GM18909 (cell line): ENCODE data around the gene SPRYD7.
"Not testable (repeated sequence)": the region's sequence is repeated elsewhere in the genome, so short reads cannot be mapped to it uniquely, and the experiment has no call there.

Source experiments
- ATAC-seq: cut with Tn5 transposase; IDR thresholded peaks from one replicate; pipeline ENCODE4 v1.9.1; 2021; ENCODE audit warnings: mild to moderate bottlenecking; ENCODE audit not compliant: unreplicated experiment, poor library complexity

The SPRYD7 gene

DNA sequence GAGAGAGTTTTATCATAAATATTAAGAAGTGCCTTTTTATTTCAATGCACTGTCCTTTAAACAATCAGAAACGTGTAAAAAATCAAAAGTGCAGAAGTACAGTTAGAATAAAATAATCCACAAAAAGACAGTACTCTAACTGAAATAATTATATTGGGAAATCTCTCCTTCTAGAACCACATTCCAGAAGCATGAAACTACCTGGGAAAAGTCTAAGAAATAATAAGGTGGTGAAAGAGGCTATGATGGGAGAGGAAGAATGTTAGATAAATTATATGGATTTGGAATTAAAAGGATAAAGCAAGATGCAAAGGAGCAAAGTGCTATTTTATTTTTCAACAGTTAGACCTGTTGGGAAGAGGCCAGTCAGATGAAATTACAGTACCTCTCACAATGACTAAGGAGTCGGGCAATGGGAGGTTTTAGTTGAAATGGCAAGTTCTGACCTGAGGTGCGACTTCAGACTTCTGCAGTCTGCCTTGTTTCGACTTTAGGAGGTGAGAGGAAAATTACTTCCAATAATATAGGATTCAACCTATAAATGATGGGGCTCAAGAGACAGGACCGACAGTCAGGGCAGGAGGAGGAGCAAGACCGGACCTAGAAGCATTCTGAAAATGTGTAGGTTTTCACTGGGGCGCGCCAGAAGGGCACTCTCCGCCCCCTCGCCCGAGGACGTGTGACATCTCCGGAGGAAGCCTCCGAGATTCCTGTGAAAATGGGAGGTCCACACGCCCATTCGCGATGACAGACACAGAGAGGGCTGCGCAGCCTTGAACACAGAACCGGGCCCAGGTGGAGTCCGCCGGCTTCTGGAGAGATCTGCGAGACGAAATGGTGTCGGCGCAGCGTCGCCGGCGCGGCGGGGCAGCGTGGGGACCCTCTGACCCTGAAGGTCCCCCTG, 717 bp downstream of the SPRYD7 start:
- peak; percentile 31 for ATAC-seq

DNA sequence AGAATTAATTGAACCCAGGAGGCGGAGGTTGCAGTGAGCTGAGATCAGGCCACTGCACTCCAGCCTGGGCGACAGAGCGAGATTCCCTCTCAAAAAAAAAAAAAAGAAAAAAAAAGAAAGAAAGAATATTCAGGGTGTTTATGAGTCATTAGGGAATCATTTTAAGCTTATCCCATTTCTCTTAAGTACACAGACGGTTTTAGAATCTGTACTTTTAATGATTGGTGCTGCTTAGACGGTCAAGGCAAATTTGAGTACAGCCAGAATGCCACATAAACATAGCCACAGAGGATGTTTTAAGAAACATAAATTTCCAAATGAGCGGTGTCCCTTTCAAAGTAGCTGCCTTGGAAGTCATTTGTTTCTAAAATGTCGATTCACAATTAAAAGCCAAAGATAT, 2.6 kb downstream of the SPRYD7 start:
- no peak for ATAC-seq

DNA sequence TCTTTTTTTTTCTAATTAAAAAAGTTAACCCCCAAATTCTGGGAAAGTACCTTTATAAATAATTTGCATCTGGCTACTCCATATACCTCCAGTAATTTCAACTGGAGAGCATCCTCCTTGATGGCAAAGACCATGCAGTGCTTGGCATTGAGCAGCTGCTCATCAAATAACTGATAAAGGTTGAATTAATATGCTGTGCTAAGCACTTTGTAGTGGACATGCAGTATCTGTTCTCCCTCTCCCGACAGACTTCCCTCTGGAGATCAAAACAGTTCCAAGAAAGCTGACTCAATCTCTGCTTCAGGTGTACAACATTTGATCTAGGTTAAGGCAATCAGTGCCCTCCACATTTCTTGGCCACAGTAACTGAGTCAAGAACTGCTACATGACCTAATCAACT, 3.3 kb downstream of the SPRYD7 start:
- ATAC-seq = no peak

- ATAC-seq = no peak
Observed at GRCh38 chr13:49932066-49932465, 4.1 kb downstream of the SPRYD7 start.

DNA sequence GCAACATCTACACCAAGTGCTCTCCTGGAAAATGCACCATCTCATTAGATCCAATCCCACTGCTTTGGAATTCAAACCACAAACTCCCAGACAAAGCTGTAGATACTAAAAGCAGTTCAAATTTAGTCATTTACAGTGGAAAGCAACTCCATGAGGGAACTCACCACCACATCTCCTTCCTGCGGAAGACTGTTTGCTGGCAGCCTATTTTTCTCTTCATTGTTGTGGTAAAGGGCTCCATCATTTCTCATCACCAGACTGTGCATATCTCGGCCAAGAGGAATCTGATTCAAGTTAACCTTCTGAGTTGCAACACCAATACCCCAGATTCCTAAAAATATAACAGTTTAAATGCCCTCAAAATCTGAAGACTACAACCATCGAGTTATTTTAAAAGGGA, 8.4 kb downstream of the SPRYD7 start:
- no peak for ATAC-seq

GRCh38 chr13:49925881-49926418, 10.2 kb downstream of the SPRYD7 start:
- ATAC-seq = no peak

DNA sequence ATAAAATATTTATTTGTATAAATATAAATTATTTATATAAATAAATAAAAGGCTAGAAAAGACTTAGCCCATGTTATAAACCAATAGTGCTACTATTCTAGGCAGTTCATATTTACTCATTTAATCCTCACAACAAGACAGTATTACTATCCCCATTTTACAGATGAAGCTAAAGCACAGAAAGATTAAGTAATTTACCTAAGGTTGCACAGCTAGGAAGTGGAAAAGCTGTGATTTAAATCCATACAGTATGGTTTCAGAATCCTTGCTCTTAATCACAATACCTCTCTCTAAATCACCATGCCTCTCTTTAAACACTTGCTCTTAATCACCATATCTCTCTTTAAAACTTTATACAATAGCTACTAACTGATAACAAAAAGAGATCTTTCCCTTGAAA, 13.8 kb downstream of the SPRYD7 start:
- no peak for ATAC-seq

- ATAC-seq = not testable (repeated sequence)
Observed at GRCh38 chr13:49920969-49921368, 15.2 kb downstream of the SPRYD7 start.

GRCh38 chr13:49918106-49918505, 18.0 kb downstream of the SPRYD7 start:
- not testable (repeated sequence) for ATAC-seq

- ATAC-seq = no peak
Observed at GRCh38 chr13:49914947-49915346, 21.2 kb downstream of the SPRYD7 start.

DNA sequence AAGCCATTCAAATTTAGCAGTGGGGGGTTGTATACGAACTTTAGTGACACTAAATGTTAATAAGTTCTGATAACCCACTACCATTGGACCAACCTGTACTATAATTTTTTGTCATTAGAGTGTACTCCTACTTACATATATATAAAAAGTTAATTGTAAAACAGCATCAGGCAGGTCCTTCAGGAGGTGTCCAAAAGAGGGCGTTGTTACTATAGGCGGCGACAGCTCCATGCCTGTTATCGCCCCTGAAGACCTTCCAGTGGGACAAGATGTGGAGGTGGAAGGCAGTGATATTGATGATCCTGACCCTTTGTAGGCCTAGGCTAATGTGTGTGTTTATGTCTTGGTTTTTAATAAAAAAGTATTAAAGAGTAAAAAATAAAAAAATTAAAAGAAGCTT, 27.5 kb downstream of the SPRYD7 start:
- no peak for ATAC-seq

DNA sequence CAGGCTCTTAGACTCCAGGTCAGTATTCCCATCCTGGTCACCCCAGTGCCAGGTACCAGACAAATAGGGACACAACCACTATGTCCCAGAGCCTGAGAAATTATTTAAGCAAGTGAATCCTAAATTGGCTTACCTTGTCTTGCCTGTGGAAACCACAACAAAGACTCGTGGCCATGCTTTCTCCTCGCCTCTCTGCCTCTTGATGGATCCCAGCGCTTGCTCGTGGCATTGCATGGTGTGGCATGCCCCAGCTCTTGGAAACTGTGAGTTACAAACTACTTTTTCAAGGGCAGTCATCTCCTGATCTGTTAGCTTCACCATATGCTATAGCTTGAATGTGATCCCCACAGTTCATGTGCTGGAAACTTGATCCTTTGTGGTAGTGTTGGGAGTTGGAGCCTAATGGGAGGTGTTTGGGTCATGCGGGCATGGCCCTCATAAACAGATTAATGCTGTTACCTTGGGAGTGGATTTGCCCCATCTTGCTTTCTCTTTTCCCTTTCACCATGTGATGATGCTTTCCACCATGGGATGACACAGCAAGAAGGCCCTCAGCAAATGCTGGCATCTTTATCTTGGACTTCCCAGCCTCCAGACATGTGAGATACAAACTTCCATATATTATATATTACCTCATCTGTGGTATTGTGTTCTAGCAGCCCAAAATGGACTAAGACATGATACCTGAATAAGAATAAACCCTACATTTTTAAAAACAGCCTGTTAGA, 31.2 kb downstream of the SPRYD7 start:
- ATAC-seq = no peak

DNA sequence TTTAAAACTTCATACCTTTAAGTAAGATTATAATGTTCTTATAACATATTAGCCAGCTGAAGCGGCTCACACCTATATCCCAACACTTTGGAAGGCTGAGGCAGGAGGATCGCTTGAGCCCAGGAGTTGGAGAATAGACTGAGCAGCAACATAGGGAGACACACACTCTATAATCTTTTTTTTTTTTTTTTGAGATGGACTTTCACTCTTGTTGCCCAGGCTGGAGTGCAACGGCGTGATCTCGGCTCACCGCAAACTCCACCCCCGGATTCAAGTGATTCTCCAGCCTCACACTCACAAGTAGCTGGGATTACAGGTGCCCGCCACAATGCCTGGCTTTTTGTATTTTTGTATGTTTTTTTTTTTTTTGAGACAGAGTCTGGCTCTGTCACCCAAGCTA, 37.3 kb downstream of the SPRYD7 start:
- no peak for ATAC-seq

- no peak for ATAC-seq
Observed at GRCh38 chr13:49897713-49898112, 38.4 kb downstream of the SPRYD7 start.

GRCh38 chr13:49895826-49896225, 40.3 kb downstream of the SPRYD7 start:
- ATAC-seq = no peak

DNA sequence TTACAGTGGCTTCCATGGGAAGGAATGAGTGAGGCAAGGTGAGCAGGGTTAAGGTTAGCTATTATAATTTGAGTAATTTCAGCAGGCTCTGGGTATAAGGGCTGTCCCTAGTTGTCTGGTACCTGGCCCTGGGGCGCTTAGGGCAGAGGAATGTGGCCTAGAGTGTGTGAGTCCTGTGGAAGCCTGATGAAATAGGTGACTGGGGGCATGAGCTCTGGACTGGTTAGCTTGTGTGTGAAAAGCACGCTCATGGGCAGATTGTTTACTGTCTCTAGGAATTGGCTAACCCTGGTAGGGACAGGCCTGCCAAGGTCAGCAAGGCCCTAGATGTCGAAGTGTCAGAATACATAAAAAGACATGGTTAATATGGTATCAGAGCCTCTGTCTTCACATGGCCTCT, 42.5 kb downstream of the SPRYD7 start:
- ATAC-seq = no peak

DNA sequence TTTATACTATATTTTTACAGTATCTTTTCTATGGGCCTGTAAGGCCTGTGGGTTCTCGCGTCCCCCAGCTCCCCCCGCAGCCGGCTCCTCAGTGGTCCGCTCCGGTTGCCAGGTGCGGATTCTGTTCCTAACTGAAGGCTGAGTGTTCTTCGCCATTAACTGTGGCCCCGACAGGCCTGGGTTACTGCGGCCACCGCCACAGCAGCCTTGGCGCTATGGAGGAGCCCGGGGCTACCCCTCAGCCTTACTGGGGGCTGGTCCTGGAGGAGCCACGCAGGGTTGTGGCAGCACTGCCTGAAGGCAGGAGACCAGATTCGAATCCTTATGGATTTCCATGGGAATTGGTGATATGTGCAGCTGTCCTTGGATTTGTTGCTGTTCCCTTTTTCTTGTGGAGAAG, 45.8 kb downstream of the SPRYD7 start:
- ATAC-seq = no peak

DNA sequence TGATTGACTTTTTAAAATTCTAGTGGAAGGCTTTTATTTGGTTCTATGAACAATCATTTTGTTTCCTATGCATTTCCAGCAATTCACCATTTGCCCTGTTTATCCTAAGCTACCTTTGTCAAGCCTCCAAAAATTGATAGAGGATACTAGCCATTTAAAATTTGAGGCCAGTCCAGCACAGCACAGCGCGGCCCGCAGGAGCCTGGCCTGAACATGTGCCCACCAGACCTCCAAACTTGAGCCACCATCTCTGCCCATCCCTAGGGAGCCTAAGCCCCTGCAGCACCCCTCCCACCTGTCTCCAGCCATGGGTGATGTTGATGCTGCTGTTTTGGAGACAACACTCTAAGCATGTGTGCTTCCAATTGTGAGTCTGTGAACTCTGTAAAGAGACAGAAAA, 57.5 kb downstream of the SPRYD7 start:
- ATAC-seq = no peak

- no peak for ATAC-seq
Observed at GRCh38 chr13:49877629-49878218, 58.4 kb downstream of the SPRYD7 start.

DNA sequence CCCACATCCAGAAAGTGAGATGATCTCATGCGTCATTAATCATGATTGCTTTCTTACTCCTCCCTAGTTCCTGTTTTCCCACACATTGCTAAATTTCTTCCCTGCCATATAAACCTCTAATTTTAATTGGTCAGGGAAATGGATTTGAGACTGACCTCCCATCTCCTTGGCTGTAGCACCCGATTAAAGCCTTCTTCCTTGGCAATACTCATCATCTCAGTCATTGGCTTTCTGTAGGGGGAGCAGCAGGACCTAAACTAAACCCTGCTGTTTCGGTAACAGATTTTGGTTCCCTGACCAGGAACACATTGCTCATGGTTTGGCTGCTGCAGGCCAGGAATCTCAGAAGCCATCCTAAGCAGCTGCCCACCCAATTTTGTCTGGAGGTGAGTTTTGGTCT, 61.7 kb downstream of the SPRYD7 start:
- no peak for ATAC-seq

- ATAC-seq = no peak
Observed at GRCh38 chr13:49869519-49869918, 66.6 kb downstream of the SPRYD7 start.
